CD4-positive, alpha-beta T cell (primary cell): ENCODE data around the gene TMEM95. TPM values are rescaled to one million over a fixed set of nuclear protein-coding genes. Genes with fewer than 3 reads are reported as not detected.

ENCODE experiments used
- total RNA-seq, 174 experiments: library from RNA in 2 of 174; stranded (reverse) in 2 of 174; gene quantifications; one replicate each; pipeline ENCODE4 v1.2.3 and lab custom pipeline; 2021 to 2026

TMEM95 gene
- total RNA-seq, 2 experiments from 2014 or later: not detected

Other genes with a start within 250 kb of the TMEM95 start
- under 1 TPM; 0.20 to 0.36 TPM for gene ASGR2, start 240.3 kb upstream of the TMEM95 start, total RNA-seq
- gene ASGR1, start 175.8 kb upstream of the TMEM95 start, total RNA-seq: under 1 TPM; 0.64 to 0.85 TPM
- gene DLG4, start 135.3 kb upstream of the TMEM95 start, total RNA-seq: 10 to 100 TPM; 10.2 to 11.0 TPM
- 100 to 1,000 TPM; 237 to 257 TPM for gene ACADVL, start 135.2 kb upstream of the TMEM95 start, total RNA-seq
- gene DVL2, start 120.6 kb upstream of the TMEM95 start, total RNA-seq: 10 to 100 TPM; 40.9 to 41.3 TPM
- gene PHF23, start 115.7 kb upstream of the TMEM95 start, total RNA-seq: 1 to 10 TPM; 4.5 to 5.1 TPM
- gene GABARAP, start 112.7 kb upstream of the TMEM95 start, total RNA-seq: 100 to 1,000 TPM; 182 to 195 TPM
- gene CTDNEP1, start 103.4 kb upstream of the TMEM95 start, total RNA-seq: 10 to 100 TPM; 79.3 to 80.7 TPM
- 10 to 100 TPM; 20.1 to 21.3 TPM for gene ELP5, start 102.9 kb upstream of the TMEM95 start, total RNA-seq
- gene CLDN7, start 92.7 kb upstream of the TMEM95 start, total RNA-seq: 1 to 10 TPM; 1.1 to 1.2 TPM
- gene SLC2A4, start 73.4 kb upstream of the TMEM95 start, total RNA-seq: not detected
- gene YBX2, start 60.5 kb upstream of the TMEM95 start, total RNA-seq: under 1 TPM in 1 of 2 experiments, not detected in 1; 0.56 TPM
- 100 to 1,000 TPM; 471 to 480 TPM for gene EIF5A, start 47.5 kb upstream of the TMEM95 start, total RNA-seq
- gene GPS2, start 39.8 kb upstream of the TMEM95 start, total RNA-seq: 100 to 1,000 TPM; 122 to 140 TPM
- gene NEURL4, start 25.8 kb upstream of the TMEM95 start, total RNA-seq: 10 to 100 TPM; 29.0 to 30.8 TPM
- gene ACAP1, start 18.6 kb upstream of the TMEM95 start, total RNA-seq: 100 to 1,000 TPM; 565 to 575 TPM
- 1 to 10 TPM; 1.3 to 1.6 TPM for gene KCTD11, start 3.0 kb upstream of the TMEM95 start, total RNA-seq
- 10 to 100 TPM; 11.0 to 12.4 TPM for gene TNK1, start 25.9 kb downstream of the TMEM95 start, total RNA-seq
- 10 to 100 TPM; 66.3 to 70.3 TPM for gene PLSCR3, start 39.4 kb downstream of the TMEM95 start, total RNA-seq
- 10 to 100 TPM; 29.0 to 29.4 TPM for gene TMEM256, start 48.9 kb downstream of the TMEM95 start, total RNA-seq
- gene NLGN2, start 52.7 kb downstream of the TMEM95 start, total RNA-seq: 1 to 10 TPM; 7.6 to 8.4 TPM
- not detected for gene SPEM1, start 65.2 kb downstream of the TMEM95 start, total RNA-seq
- not detected for gene SPEM2, start 70.5 kb downstream of the TMEM95 start, total RNA-seq
- gene SPEM3, start 73.7 kb downstream of the TMEM95 start, total RNA-seq: not detected
- gene TMEM102, start 80.3 kb downstream of the TMEM95 start, total RNA-seq: 1 to 10 TPM; 6.8 to 7.1 TPM
- gene FGF11, start 84.4 kb downstream of the TMEM95 start, total RNA-seq: 1 to 10 TPM; 1.5 to 1.7 TPM
- gene CHRNB1, start 89.9 kb downstream of the TMEM95 start, total RNA-seq: 1 to 10 TPM; 1.6 to 2.2 TPM
- 10 to 100 TPM; 55.1 to 55.6 TPM for gene ZBTB4, start 124.5 kb downstream of the TMEM95 start, total RNA-seq
- under 1 TPM in 1 of 2 experiments, not detected in 1; 0.17 TPM for gene SLC35G6, start 126.3 kb downstream of the TMEM95 start, total RNA-seq
- gene POLR2A, start 129.2 kb downstream of the TMEM95 start, total RNA-seq: 100 to 1,000 TPM; 491 to 501 TPM
- 10 to 100 TPM; 17.0 to 19.1 TPM for gene TNFSF12, start 193.9 kb downstream of the TMEM95 start, total RNA-seq
- gene TNFSF13, start 203.6 kb downstream of the TMEM95 start, total RNA-seq: 1 to 10 TPM; 1.1 to 1.7 TPM
- 10 to 100 TPM; 27.7 to 28.9 TPM for gene SENP3, start 206.8 kb downstream of the TMEM95 start, total RNA-seq
- under 1 TPM; 0.33 to 0.95 TPM for gene CD68, start 224.5 kb downstream of the TMEM95 start, total RNA-seq
- 10 to 100 TPM; 12.0 to 12.9 TPM for gene MPDU1, start 228.7 kb downstream of the TMEM95 start, total RNA-seq
- under 1 TPM in 1 of 2 experiments, not detected in 1; 0.30 TPM for gene SOX15, start 234.9 kb downstream of the TMEM95 start, total RNA-seq